SK-N-MC (cell line): ENCODE measurements around the gene CLDN3.

Source experiments
- FOXP2 ChIP-seq: optimal IDR thresholded peaks from 2 replicates; pipeline ENCODE3; 2011; ENCODE audit warnings: mild to moderate bottlenecking, moderate library complexity; ENCODE audit not compliant: insufficient read depth; ENCODE audit errors: extremely low read length, control extremely low read depth
- POLR2AphosphoS5 ChIP-seq: IDR thresholded peaks from 2 replicates; pipeline ENCODE4 v1.6.1; 2012; ENCODE audit warnings: mild to moderate bottlenecking, low read depth, low read length, borderline replicate concordance

GRCh38 chr7:73728551-73728950 lies 41.5 kb downstream of the CLDN3 start:
- TF ChIP-seq FOXP2: no peak
- no peak for TF ChIP-seq POLR2AphosphoS5
